Fibroblast of mammary gland (primary cell): ENCODE results near the gene BHLHE23.
"Not testable (repeated sequence)": the region's sequence is repeated elsewhere in the genome, so short reads cannot be mapped to it uniquely, and the experiment has no call there.

Source experiments
- DNase-seq: peaks from one replicate; pipeline ENCODE4 v3.0.0-alpha.2; 2010; ENCODE audit warnings: low read depth
- H3K4me3 ChIP-seq: 2 replicates; pipeline ENCODE4 v1.5.1; 2011; ENCODE audit warnings: low read depth, mild to moderate bottlenecking, low read length, moderate library complexity; ENCODE audit not compliant: control insufficient read depth
- TF ChIP-seq, protein P1 (sequence below): conservative IDR thresholded peaks from 2 replicates; pipeline ENCODE4 v1.5.1; 2011; ENCODE audit warnings: low read depth, low read length, inconsistent platforms; ENCODE audit not compliant: control insufficient read depth, insufficient read depth

The BHLHE23 gene

DNA sequence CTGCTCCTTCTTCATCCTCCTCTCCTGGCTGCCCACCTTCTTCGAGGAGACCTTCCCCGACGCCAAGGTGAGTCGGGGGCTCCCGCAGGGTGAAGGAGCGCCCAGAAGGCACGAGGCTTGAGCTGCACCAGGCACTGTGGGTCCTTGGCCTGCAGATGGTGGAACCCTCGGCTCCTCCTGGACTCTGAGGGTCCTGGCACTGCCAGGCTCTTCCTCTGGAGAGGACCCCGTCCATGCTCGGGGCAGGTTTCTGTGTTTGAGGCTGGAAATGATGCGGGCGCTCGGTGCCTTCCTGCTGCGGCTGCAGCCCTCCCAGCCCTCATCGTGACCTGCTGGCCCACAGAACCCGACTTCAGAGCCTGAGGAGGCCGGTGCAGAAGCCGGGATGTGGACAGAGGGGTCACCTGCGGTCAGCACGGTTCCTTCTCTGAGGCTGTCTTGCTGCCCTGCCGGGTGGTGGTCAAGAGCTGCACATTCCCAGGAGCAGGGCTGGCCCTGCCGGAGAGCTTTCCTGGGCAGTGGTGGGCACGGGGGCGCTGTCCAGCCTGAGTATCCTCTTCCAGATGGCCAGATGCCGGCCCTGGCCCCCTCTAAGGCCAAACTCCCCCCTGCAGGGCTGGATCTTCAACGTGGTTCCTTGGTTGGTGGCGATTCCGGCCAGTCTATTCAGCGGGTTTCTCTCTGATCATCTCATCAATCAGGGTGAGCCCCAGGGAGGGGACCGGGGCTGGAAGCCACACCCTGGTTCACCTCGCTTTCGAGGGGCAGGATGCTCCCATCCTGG lies 43.0 kb downstream of the BHLHE23 start:
- no peak for DNase-seq
- TF ChIP-seq, protein P1, sequence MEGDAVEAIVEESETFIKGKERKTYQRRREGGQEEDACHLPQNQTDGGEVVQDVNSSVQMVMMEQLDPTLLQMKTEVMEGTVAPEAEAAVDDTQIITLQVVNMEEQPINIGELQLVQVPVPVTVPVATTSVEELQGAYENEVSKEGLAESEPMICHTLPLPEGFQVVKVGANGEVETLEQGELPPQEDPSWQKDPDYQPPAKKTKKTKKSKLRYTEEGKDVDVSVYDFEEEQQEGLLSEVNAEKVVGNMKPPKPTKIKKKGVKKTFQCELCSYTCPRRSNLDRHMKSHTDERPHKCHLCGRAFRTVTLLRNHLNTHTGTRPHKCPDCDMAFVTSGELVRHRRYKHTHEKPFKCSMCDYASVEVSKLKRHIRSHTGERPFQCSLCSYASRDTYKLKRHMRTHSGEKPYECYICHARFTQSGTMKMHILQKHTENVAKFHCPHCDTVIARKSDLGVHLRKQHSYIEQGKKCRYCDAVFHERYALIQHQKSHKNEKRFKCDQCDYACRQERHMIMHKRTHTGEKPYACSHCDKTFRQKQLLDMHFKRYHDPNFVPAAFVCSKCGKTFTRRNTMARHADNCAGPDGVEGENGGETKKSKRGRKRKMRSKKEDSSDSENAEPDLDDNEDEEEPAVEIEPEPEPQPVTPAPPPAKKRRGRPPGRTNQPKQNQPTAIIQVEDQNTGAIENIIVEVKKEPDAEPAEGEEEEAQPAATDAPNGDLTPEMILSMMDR, result no peak
- H3K4me3 ChIP-seq, result no peak overlapping the region

DNA sequence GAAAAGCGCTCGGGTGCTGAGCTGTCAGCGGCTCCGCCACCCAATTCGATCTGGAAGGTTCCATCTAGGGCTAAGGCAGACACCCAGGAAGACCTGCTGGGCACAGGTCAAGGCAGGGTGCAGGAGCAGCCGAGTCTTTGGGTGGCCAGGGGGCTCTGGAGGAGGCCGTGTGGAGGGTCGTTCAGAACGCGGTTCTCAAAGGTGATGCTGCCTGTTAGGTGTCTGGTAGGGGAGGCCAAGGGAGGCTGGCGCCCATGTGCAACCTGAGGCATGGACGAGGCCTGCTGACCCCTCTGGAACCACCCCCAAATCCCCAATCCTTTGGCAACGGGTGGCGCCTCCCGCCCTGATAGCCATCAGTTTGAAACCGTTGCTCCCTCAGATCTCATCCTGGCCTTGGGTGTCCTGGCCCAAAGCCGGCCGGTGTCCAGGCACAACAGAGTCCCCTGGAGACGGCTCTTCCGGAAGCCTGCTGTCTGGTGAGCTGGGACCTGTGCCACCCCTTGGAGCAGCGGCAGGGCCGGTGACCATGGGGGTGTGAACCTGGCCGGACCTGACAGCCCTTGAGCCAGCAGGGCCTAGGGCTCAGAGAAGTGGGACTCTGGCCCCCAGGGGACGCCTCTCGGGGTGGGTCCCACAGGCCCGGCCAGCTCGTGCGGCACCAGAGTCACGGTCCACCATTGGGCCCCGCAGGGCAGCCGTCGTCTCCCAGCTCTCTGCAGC lies 43.7 kb downstream of the BHLHE23 start:
- DNase-seq, result no peak
- TF ChIP-seq, protein P1, result no peak
- H3K4me3 ChIP-seq, result no peak overlapping the region

DNA sequence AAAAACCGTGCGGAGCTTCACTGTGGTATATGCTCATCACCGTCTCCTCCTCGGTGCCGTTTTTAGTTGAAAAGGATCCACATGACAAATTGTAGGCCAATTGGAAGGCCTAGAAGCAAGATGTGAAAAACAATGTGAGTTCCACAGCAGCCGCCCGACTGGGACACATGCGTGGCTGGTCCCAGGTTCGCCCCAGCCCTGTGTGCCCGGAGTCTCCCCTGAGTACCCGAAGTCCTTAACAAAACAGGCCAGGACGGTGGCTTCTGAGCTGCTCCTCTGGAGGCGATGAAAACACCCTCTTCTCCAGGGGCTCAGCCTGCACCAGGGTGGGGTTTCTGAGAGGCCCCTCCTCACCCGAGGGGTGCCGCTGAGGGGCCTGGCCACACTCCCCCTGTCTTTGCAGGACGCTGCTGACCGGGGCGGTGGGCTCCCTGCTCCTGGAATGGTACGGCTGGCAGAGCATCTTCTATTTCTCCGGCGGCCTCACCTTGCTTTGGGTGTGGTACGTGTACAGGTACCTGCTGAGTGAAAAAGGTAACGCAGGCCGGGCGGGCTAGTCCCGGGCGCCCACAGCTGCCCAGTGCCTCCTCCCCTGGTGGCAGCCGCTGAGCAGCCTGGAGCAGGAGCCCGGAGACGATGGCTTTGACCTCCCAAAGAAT lies 44.4 kb downstream of the BHLHE23 start:
- H3K4me3 ChIP-seq, result no peak overlapping the region
- TF ChIP-seq, protein P1, result no peak
- no peak for DNase-seq

DNA sequence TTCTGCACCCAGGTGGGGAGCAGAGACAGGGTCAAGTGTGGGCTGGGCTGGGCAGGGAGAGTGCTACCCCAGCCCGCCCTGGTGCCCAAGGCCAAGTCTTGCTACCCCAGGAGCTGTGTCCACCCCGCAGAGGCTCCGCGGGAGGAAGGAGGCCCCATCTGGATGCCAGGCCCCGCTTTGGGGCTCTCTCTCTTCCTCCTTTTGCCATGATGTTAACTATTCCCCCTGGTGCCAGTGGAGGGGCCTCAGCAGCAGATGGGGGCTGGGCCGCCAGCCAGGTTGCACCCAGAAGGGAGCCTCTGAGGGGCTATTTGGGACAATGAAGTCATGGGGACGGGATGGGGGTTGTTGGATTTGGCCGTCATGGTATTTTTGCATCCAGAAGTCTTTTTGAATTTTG lies 45.0 kb downstream of the BHLHE23 start:
- TF ChIP-seq, protein P1, result no peak
- no peak overlapping the region for H3K4me3 ChIP-seq
- no peak for DNase-seq

DNA sequence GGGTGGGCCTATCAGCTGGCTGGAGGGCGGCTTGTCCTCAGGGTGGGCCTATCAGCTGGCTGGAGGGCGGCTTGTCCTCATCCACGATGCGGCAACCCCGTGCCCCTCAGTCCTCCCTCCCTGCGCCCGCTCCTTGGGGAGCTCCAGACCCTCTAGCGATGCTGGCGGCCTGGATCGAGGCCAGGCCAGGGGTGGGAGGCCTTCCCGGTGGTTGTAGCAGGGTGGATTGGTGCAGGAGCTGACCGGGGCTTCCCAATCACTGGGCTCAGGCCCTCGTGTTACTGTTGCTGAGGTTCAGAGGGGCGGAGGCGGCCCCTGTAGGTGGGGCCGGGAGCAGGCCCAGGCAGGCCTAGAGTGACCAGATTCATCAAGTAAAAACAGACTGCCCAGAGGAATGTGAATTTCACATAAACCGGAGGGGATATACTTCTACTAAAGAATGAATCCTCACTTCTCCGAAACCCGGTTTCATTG lies 45.4 kb downstream of the BHLHE23 start:
- TF ChIP-seq, protein P1, result no peak
- DNase-seq, result no peak
- H3K4me3 ChIP-seq, result no peak overlapping the region

DNA sequence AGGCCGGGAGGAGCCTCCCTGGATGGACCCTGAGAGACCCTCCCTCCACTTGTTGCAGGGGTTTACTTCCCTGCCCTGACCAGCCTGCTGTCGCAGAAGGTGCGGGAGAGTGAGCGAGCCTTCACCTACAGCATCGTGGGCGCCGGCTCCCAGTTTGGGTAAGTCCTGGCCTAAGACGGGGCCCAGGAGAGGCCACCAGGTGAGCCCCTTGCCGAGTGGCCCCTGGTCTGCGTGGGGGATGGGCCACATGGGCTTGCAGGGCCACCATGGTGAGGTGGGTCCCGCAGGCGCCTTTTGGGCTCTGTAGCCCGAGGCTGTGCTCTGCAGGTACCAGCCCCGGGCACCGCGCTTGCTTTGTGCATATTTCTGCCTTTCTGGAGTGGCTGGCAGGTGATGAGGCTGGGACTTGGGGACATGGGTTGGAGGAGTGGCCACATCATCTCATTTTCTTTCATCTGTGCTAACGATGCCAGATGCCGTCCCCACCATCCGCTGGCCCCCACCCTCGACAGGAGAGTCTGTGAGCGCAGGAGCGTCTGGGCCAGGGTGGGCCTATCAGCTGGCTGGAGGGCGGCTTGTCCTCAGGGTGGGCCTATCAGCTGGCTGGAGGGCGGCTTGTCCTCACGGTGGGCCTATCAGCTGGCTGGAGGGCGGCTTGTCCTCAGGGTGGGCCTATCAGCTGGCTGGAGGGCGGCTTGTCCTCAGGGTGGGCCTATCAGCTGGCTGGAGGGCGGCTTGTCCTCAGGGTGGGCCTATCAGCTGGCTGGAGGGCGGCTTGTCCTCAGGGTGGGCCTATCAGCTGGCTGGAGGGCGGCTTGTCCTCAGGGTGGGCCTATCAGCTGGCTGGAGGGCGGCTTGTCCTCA lies 46.1 kb downstream of the BHLHE23 start:
- DNase-seq, H3K4me3 ChIP-seq: not testable (repeated sequence)
